Fibroblast of lung (primary cell): Measurements from ENCODE around the gene CDK11B. TPM values are rescaled to one million over a fixed set of nuclear protein-coding genes. Genes with fewer than 3 reads are reported as not detected.
"Not testable (repeated sequence)": the region's sequence is repeated elsewhere in the genome, so short reads cannot be mapped to it uniquely, and the experiment has no call there.

Experiments
- DNase-seq, 2 donors: peaks; one replicate each; pipeline versions ENCODE4 v3.0.0 to v3.0.0-alpha.2; 2010; ENCODE audit warnings: low read depth in 2 of 2
- H2AFZ ChIP-seq: 2 replicates; pipeline ENCODE4 v1.5.1; 2012; ENCODE audit warnings: low read length, control low read depth, inconsistent platforms
- H3K27ac ChIP-seq: 2 replicates; pipeline ENCODE4 v1.5.1; 2011; ENCODE audit warnings: low read length, control low read depth; ENCODE audit not compliant: insufficient read depth
- H3K27me3 ChIP-seq: 2 replicates; pipeline ENCODE4 v1.5.1; 2011; ENCODE audit warnings: mild to moderate bottlenecking, low read length; ENCODE audit not compliant: control insufficient read depth, insufficient read depth
- H3K36me3 ChIP-seq: 2 replicates; pipeline ENCODE4 v1.5.1; 2011; ENCODE audit warnings: low read length; ENCODE audit not compliant: control insufficient read depth, insufficient read depth
- H3K4me1 ChIP-seq: 2 replicates; pipeline ENCODE4 v1.5.1; 2011; ENCODE audit warnings: low read length; ENCODE audit not compliant: control insufficient read depth, insufficient read depth; ENCODE audit errors: extremely low read depth
- H3K4me2 ChIP-seq: 2 replicates; pipeline ENCODE4 v1.5.1; 2011; ENCODE audit warnings: low read length, control low read depth; ENCODE audit not compliant: insufficient read depth; ENCODE audit errors: extremely low read depth
- H3K4me3 ChIP-seq, 4 experiments: fragments of 200-600 bp in 1 of 4; sonication (generic) in 1 of 4; replicated peaks in 1 of 4; 2 replicates each; pipeline ENCODE4 v1.5.1; 2011 to 2016; ENCODE audit warnings: low read length in 4 of 4, low read depth in 3 of 4, mild to moderate bottlenecking in 3 of 4, control low read depth in 2 of 4, inconsistent platforms in 1 of 4, mixed read lengths in 1 of 4; ENCODE audit not compliant: insufficient read depth in 1 of 4; ENCODE audit errors: control extremely low read depth in 1 of 4
- H3K79me2 ChIP-seq: 2 replicates; pipeline ENCODE4 v1.5.1; 2012; ENCODE audit warnings: mild to moderate bottlenecking, low read length, inconsistent platforms; ENCODE audit not compliant: control insufficient read depth, insufficient read depth
- H3K9ac ChIP-seq: 2 replicates; pipeline ENCODE4 v1.5.1; 2011; ENCODE audit warnings: mild to moderate bottlenecking, low read length, control low read depth; ENCODE audit not compliant: insufficient read depth
- H3K9me3 ChIP-seq: 2 replicates; pipeline ENCODE4 v1.5.1; 2012; ENCODE audit warnings: low read depth, low read length; ENCODE audit not compliant: control insufficient read depth, insufficient read depth
- H4K20me1 ChIP-seq: 2 replicates; pipeline ENCODE4 v1.5.1; 2011; ENCODE audit warnings: low read length; ENCODE audit not compliant: control insufficient read depth, insufficient read depth; ENCODE audit errors: extremely low read depth
- polyA minus RNA-seq: library from RNA; depleted of rRNA, polyadenylated mRNA; stranded (reverse); fragments of >200 nt; gene quantifications from 2 replicates; pipeline ENCODE4 v1.2.3, GENCODE V29; 2011; ENCODE audit warnings: low replicate concordance
- polyA plus RNA-seq, 2 donors: library from polyadenylated mRNA; depleted of rRNA in 1 of 2; stranded (reverse) in 1 of 2; unstranded in 1 of 2; fragments of >200 nt; gene quantifications; 2 replicates each; pipeline ENCODE4 v1.2.1, GENCODE V29; 2011 to 2012; ENCODE audit warnings: missing spikeins in 1 of 2
- total RNA-seq: library from RNA; depleted of rRNA; stranded (reverse); fragments of >200 nt; gene quantifications from 2 replicates; pipeline ENCODE4 v1.2.1, GENCODE V29; 2014

CDK11B gene
- total RNA-seq: 6.7 and 9.7 TPM in 2 replicates
- polyA plus RNA-seq: 2.5 and 4.3 TPM in 2 replicates
- polyA plus RNA-seq (2012): 28.3 and 39.6 TPM in 2 replicates
- polyA minus RNA-seq: 9.1 and 13.0 TPM in 2 replicates

- DNase-seq: peak; percentile 93 to 98
- Histone ChIP-seq H2AFZ (peak within 1 kb of the TSS; percentile 61), H3K4me2 (peak within 1 kb of the TSS; percentile 23), H3K9ac (peak within 1 kb of the TSS; percentile 90), H3K4me3 (peak within 1 kb of the TSS; percentile 40 to 66 (median 55)), H3K27ac (peak within 1 kb of the TSS; percentile 96)
- H3K27me3 ChIP-seq, H3K36me3 ChIP-seq, H3K79me2 ChIP-seq, H3K9me3 ChIP-seq, H3K4me1 ChIP-seq, H4K20me1 ChIP-seq: not testable (repeated sequence)
Measured at GRCh38 chr1:1658583-1659549, at the start of gene CDK11B. Gene CDK11B, minus strand, starts transcription at chr1:1659004. Its CDS starts 1,519 bp downstream, at chr1:1657485.

GRCh38 chr1:1707897-1708296 is 49.1 kb upstream of the CDK11B start:
- not testable (repeated sequence) for H3K4me3 ChIP-seq, DNase-seq

DNA sequence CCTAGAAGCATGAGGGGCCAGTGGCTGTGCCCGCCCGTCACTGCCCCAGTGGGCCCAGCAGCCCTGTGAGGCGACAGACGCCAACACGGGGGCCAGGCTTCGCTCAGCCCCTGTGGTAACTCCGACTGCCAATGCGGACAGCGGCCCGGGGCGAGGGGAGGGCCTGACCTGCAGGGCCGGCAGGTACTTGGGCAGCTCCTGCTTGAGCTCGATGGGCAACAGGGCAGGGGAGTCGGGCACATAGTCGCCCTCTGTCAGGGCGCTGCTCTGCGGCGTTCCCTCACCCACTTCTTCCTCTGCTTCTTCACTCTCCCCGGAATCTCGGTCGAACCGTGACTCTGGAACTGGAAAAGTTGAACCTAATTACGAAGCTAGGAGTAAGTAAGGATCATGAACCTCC is 48.4 kb upstream of the CDK11B start:
- H3K36me3 ChIP-seq, H3K27me3 ChIP-seq, H3K79me2 ChIP-seq, H3K9ac ChIP-seq, H3K4me3 ChIP-seq, H3K27ac ChIP-seq, H3K9me3 ChIP-seq, H3K4me2 ChIP-seq, H4K20me1 ChIP-seq, H3K4me1 ChIP-seq, H2AFZ ChIP-seq, DNase-seq: not testable (repeated sequence)

More at GRCh38 chr1:1707897-1708296, 49.1 kb upstream of the CDK11B start:
- H3K27me3 ChIP-seq, H3K36me3 ChIP-seq, H3K27ac ChIP-seq, H3K4me1 ChIP-seq, H3K9ac ChIP-seq, H3K9me3 ChIP-seq, H3K4me2 ChIP-seq, H4K20me1 ChIP-seq, H3K79me2 ChIP-seq, H2AFZ ChIP-seq: not testable (repeated sequence)

GRCh38 chr1:1705623-1706022 is 46.8 kb upstream of the CDK11B start:
- H3K4me1 ChIP-seq, H3K27me3 ChIP-seq, H3K36me3 ChIP-seq, H3K9ac ChIP-seq, H3K4me3 ChIP-seq, H3K79me2 ChIP-seq, H3K27ac ChIP-seq, H2AFZ ChIP-seq, H3K4me2 ChIP-seq, DNase-seq, H4K20me1 ChIP-seq, H3K9me3 ChIP-seq: not testable (repeated sequence)

GRCh38 chr1:1704284-1704957 is 45.6 kb upstream of the CDK11B start:
- not testable (repeated sequence) for H3K36me3 ChIP-seq, H2AFZ ChIP-seq, H3K9ac ChIP-seq, H3K9me3 ChIP-seq, H3K4me2 ChIP-seq, H4K20me1 ChIP-seq, H3K27me3 ChIP-seq, H3K79me2 ChIP-seq, H3K4me1 ChIP-seq, DNase-seq, H3K4me3 ChIP-seq, H3K27ac ChIP-seq
